OCI-LY7 (cell line): ENCODE data around the gene THRB.

Experiments
- CTCF ChIP-seq: fragments of 200-600 bp; sonication (generic); conservative IDR thresholded peaks from 2 replicates; pipeline ENCODE4 v1.5.1; 2014; ENCODE audit warnings: mild to moderate bottlenecking, antibody characterized with exemption, low read length, moderate library complexity, mixed read lengths
- EZH2phosphoT487 ChIP-seq: fragments of 200-600 bp; sonication (generic); IDR thresholded peaks from 2 replicates; pipeline ENCODE4 v1.6.1; 2018; ENCODE audit warnings: low read depth, borderline replicate concordance, mild to moderate bottlenecking, mixed run types, antibody characterized with exemption, low read length, moderate library complexity, mixed read lengths

- no peak for TF ChIP-seq CTCF
- no peak for TF ChIP-seq EZH2phosphoT487
These were observed 99.9 kb downstream of the THRB start for GRCh38 chr3:24394754-24395153.
